GM19452 (cell line): ENCODE measurements around the gene UNK.
"Not testable (repeated sequence)": the region's sequence is repeated elsewhere in the genome, so short reads cannot be mapped to it uniquely, and the experiment has no call there.

Source experiments
- ATAC-seq: cut with Tn5 transposase; IDR thresholded peaks from one replicate; pipeline ENCODE4 v1.9.1; 2021; ENCODE audit not compliant: unreplicated experiment

UNK gene

DNA sequence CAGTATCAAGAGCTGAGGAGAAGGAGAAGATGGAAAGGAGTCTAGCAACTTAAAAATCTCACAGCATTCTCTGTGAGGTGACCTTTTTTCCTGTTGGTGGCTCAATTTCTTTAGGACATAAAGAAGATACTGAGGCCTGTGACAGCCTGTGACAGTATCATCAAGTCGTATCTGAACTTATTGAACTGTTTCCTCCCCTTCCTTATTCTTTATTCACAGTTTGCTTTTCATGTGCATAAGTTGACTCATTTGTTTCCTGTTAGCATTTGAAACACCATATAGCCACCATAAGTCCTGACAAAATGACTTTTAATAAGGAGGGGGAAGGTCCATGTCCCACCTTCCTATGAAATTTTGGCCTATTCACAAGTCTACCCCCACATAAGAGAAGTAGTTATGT lies 8.9 kb downstream of the UNK start:
- no peak for ATAC-seq

DNA sequence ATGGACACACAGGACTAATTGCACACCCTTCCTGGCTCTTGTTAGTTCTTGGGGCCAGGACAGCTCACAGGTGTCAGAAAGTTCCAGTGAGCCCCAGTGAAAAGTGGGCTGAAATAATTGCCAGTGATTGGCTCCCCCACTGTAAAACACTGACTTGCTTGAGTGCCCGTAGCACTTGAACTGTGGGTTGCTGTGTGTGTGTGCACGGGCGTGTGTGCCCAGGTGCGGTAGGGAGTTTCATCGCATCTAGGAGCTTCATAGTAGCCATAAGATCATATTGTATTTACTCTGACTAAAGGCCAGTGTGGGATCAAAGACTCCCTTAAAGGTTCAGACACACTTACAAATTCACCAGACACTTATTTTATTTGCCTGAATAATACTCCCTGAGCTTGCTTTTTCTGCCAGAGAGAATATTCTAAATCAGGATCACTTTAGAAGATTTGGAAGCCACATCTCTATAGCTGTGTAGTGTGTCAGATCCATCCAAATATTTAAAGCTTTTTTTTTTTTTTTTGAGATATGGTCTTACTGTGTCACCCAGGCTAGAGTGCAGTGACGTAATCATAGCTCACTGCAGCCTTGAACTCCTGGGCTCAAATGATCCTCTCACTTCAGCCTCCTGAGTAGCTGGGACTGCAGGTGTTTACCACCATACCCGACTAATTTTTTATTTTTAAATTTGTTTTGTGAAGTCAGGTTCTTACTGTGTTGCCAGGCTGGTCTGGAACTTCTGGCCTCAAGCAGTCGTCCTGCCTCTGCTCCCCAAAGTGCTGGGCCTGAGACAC lies 11.4 kb downstream of the UNK start:
- no peak for ATAC-seq

DNA sequence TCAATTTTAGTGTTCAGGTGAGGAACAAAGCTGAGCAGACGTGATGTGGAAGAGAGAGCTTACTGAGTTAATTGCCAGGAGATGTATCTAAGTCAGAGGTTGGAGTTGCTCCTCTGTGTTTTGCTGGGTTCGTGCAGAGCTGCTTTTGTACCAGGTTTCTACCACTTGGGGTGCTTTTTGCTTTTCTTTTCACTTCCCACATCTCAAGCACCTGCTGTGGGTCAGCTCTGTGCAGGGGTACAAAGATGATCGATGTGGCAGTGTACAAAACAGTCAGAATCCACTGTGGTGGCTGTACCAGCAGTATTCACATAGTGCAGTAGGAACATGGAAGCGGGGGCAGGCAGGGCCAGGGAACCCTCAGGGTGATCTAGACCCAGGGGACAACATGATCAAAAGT lies 14.8 kb downstream of the UNK start:
- no peak for ATAC-seq

DNA sequence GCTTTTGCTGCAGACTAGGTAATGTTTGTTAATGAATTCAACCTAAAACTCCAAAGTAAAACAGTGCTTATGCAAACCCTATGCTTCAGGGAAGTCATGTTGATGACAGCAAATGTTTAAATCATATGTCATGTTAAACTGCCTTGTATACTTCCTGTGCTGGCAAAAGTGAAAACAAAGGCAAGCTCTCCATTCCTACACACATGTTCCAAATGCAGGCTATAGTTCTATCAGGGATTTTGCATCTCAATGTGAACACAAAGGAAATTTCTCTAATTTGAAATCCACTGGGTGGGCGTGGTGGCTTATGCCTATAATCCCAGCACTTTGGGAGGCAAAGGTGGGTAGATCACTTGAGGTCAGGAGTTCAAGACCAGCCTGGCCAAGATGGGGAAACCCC lies 19.3 kb downstream of the UNK start:
- ATAC-seq = no peak

DNA sequence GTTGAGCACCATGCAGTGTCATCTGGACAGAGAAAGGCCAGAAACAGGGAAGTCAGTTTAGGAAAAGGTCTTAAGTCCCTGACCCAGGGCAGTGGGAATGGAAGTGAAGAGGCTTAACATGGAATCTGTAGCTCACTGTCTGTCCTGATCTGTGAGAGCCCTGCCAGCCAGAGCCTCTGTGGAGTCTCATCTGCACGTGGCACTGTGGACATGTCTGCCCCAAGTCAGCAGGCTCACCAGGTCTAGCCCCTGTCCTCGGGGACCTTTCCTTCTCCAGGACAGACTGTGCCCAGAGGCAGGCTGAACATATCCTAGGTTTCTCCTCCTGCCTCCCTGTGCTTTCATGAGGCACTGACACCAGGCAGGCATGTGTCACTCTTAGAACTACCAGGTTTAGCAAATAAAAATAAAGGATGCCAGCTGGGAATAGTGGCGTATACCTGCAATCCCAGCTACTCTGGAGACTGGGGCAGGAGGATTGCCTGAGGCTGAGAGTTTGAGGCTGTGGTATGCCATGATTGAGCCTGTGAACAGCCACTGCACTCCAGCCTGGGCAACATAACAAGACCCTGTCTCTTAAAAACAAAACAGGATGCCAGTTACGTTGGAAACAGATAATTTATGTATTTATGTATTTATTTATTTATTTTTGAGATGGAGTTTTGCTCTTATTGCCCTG lies 22.4 kb downstream of the UNK start:
- no peak for ATAC-seq

DNA sequence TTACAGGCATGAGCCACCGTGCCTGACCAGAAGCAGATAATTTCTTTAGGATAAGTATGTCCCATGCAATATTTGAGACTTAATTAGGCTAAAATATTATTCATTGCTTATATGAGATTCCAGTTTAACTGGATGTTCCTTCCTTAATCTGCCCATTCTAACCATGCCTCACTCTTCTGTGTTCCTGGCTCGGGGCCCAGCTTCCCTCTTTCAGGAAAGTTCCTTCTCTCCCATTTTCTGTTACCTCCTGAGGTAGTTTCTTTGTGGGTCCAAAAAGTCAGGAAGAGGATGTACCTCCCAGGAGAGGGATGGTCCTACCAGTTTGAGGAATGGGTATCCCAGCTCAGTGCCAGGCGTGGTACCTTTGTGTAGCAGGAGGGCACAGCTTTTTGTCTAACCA lies 23.3 kb downstream of the UNK start:
- no peak for ATAC-seq

DNA sequence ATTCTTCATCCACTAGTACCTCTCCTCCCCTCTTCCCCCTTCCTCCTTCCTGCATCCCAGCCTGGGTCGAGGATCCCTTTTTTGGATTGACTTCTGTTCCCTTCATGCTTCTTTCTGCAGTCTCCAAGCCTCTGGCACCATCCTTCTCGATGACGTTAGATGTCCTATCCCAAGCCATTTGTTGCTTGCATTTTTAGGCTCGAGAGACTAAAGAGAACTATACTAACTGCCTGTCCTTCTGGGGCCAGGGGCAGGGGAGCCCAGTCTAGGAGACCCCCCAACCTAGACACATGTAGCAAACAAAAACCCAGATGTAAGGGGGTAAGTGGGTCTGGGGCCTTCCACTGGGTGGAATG lies 23.9 kb downstream of the UNK start:
- ATAC-seq = no peak

DNA sequence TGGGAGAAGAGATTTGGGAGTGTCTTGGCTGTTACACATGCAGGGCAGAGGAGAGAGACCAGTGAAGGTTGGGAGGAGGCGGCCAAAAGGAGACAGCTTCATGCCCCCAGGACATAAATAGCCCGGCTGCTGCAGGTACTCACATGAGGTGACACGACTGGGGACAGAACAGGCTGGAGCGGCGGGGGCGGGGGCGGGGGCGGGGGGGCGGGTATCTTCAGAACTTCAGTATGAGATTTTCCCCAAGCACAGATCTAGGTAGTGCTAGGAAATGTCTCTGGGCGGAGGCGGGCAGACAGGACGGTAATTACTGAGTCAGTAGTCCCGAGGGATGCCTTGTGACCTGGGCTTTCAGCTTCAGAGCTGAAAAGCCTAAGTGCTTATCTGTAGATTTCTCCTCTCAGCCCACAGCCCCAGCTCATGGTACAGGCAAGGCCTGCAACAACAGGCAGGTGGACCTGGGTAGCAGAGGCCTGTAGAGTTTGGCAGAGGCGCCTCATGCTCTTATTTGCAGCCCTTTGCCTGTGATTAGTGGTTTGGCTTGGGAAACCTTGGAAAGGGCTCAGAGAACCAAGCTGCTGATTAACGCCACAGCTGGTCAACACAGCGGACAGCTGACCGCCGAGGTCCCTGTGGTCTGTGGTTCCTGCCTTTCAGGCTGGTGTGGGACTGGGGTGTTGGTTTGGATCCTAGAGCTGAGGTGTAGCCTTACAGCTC lies 24.5 kb downstream of the UNK start:
- ATAC-seq = no peak

DNA sequence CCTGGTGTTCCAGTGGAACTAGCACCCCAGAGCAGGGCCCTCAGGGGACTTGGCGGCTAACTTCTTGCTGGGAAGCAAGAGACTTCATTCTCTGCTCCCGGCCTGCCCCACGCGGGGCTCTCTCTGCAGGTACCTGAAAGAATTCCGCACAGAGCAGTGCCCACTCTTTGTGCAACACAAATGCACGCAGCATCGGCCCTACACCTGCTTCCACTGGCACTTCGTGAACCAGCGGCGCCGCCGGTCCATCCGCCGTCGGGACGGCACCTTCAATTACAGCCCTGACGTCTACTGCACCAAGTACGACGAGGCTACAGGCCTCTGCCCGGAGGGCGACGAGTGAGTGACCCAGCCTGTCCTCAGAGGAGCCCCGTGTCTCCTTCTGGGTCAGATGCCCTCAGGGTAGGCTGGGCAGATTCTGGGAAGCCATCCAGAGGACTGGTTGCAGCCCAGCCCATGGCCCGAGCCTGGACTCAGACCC lies 25.1 kb downstream of the UNK start:
- no peak for ATAC-seq

DNA sequence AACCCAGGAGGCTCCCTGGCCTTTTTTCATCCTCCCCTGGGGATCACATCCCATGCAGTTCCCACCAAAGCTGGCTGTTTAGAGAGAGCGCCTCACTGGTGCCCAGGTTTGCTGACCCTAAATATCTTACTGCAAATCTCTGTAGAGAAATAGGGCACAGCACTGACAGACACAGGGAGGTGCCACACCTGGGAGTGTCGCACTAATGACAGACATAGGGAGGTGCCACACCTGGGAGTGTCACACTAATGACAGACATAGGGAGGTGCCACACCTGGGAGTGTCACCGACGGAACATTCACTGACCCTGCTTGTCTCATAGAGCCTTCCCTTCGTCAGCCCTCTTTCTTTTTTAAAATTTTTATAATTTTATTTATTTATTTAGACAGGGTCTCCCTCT lies 25.6 kb downstream of the UNK start:
- ATAC-seq = no peak

DNA sequence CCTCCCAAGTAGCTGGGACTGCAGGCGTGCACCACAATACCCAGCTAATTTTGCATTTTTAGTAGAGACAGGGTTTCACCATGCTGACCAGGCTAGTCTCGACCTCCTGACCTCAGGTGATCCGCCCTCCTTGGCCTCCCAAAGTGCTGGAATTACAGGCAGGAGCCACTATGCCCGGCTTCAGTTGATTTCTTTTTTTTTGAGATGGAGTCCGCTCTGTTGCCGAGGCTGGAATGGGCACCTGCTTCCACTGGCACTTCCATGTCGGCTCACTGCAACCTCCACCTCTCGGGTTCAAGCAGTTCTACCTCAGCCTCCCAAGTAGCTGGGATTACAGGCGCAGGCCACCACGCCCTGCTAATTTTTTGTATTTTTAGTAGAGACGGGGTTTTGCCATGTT lies 26.1 kb downstream of the UNK start:
- ATAC-seq = not testable (repeated sequence)

DNA sequence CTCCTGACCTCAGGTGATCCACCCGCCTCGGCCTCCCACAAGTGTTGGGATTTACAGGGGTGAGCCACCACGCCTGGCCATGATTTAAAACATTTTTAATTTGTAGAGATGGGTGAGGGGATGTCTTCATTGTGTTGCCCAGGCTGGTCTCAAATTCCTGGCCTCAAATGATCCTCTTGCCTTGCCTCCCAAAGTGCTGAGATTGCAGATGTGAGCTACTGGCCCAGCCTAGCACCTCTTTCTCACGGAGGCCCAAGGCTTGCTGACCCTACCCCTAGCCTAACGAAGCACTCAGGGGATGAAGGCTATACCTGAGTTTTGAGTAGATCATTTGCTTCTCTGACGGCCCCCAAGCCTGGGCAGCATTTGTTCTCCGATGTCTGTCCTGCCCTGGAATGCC lies 26.6 kb downstream of the UNK start:
- no peak for ATAC-seq

DNA sequence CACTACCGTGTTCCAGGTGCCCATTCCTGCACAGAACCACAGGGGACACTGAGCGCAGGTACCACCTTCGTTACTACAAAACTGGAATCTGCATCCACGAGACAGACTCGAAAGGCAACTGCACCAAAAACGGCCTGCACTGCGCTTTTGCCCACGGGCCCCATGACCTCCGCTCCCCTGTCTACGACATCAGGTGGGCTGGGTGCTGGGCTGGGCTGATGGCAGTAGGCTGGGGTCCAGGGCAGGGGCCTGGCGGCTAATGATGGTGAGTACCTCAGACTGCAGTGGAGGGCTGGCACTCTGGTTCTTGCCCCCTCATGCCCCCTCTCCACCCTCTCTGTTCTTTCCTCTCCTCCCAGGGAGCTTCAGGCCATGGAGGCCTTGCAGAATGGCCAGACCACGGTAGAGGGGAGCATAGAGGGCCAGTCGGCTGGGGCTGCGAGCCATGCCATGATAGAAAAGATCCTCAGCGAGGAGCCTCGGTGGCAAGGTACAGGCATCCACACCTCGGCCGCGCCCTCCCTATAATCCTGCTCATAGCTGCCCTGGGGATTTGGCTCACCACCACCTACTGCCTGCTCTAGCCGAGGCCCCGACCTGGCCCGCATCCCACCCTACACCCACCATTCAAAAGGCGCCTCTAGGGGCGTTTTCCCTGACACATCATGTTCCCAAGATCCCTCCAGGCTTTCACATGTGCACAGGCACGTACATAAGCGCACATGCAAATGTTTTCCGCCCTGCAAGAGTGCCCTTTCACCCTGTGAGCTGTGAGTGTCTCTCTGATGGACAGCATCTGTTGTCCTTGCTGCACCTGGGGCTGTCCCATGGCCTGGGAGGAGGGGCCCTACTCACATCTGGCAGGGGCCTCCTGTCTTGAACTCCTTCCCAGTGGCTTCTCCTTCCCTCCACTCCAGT lies 27.7 kb downstream of the UNK start:
- ATAC-seq = no peak

DNA sequence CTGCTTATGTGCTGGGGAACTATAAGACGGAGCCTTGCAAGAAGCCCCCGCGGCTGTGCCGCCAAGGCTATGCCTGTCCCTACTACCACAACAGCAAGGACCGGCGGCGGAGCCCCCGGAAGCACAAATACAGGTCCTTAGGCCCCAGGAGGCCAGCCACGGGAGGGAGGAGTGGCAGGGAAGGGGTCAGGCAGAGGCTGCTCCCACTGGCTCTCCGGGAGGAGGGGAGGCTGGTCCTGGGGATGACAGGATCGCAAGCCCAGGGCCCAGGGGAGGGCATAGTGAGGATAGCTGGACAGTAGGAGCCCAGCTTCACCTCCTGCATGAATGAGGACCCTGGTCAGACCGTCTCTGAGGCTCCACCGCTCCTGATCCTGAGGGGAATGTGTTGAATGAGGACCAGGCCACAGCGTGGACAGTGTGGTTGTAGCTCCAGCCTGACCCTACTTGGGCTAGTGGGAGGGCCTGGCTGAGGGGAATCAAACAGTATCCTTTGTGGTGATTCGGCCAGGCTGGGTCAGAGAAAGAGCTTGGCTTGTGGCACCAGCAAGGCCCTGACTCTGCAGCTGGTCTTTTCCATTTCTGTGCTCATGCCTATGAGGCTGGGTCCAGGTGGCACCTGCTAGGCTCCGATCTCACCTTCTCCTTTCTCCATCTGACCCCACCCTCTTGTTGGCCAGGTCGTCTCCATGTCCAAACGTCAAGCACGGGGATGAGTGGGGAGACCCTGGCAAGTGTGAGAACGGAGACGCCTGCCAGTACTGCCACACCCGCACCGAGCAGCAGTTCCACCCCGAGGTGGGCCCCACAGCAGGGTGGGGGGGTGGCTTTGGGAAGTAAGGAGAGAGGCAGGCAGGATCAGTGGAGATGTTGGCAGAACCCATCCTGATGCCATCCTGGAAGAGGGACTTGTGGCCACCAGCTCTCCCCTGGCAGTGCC lies 28.7 kb downstream of the UNK start:
- ATAC-seq = no peak

DNA sequence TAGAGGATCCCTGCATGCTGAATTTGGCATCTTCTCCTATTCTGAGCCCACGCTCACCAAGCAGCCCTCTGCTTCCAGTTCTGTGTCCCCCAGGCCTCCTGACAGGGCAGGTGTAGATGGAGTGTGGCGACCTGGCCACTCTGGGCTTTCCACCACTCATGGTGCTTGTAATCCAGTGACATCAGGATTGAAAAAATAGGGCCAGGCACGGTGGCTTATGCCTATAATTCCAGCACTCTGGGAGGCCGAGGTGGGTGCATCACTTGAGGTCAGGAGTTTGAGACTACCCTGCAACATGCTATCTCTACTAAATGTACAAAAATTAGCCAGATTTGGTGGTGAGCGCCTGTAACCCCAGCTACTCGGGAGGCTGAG lies 29.4 kb downstream of the UNK start:
- no peak for ATAC-seq

DNA sequence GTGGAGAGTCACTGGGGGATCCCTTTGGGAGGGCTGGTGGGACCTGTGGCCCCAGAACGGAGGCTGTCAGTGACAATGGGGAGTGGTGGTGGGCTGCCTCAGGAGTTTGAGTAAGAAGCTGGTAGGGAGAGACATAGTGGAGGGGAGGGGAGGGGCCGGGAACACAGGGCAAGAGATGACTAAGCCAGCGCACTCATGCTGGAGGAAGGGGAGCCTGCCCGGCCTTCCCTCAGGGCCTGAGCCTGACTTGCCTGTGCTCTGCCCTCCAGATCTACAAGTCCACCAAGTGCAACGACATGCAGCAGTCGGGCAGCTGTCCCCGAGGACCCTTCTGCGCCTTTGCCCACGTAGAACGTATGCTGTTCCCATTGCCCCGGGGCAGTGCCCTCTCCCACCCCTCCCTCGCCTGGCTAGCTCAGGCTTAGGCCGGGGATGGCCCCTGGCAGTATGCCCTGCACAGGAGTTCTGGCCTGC lies 30.3 kb downstream of the UNK start:
- no peak for ATAC-seq

DNA sequence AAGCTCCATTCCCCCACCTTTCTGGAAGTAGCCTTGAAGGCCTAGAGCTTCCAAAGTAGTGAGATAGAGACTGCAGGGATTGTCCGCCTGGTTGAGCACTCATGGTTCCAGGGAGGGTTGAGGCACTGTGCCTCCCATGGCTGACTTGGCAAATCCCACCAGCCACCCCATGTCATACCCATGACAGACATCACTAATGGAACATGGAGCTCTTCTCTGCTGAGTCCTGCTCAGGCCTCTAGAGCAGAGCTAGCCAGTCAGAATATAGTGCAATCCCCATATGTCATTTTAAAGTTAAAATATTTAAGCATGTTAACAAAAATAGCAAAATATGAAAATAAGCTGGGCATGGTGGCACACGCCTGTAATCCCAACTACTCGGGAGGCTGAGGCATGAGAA lies 30.8 kb downstream of the UNK start:
- no peak for ATAC-seq

DNA sequence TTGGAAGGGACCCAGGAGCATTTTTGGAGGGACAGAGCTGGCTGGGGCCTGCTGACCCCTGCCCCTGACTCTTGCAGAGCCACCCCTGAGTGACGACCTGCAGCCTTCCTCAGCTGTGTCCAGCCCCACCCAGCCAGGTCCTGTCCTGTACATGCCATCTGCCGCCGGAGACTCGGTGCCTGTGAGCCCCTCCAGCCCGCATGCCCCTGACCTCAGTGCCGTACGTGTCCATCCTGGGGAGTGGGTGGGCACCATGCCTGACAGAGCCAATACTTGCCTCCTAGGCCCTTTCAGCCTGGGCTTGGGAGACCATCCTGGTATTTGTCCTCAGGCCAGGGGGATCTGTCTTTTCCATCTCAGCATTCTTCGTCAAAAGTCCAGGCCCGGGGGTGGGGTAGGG lies 32.1 kb downstream of the UNK start:
- no peak for ATAC-seq

DNA sequence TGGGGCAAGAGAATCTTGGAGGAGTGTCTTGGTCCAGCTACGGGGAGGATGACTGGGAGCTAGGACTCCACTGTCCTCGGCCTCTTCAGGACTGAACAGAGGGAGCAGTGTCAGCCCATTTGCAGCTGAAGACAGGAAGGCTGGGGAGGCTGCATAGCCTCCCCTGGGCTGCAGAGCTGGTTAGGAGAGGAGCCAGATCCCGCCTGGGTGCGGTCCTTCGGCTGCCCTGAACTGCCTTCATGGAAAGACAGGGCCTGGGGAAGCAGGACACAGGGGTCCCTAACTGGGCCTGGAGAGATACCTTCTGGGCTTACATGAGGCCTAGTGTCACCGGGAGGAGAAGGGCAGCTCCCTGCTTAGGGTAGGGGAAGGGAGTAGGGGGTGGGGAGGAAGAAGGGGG lies 33.0 kb downstream of the UNK start:
- ATAC-seq = no peak

DNA sequence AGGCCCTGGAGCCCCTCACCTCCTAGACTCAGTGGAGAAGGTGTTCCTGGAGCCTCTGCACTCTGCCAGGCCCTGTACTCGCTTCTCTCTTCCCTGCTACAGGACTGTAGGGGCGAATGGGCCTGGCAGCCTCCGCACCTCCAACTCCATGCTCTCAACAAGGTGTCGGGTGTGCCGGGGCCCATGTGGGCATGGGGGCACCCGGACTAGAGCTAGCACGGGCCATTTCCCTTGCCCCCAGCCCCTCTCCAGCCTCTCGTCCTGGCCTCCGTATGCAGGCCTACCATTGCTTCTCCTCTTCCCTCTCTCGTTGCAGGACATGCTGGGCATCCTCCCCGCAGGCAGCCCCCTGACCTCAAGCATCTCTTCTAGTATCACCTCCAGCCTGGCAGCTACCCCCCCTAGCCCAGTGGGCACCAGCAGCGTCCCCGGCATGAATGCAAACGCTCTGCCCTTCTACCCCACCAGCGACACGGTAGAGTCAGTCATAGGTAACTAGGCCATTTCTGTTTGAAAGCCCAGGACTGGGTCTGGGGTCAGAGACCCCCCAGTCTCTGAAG lies 33.8 kb downstream of the UNK start:
- no peak for ATAC-seq
